HepG2 (cell line): ENCODE results near the gene SPAG7. TPM values are rescaled to one million over a fixed set of nuclear protein-coding genes. Genes with fewer than 3 reads are reported as not detected.

Experiments
- ATF1 ChIP-seq: IDR thresholded peaks from 2 replicates; pipeline ENCODE4 v1.6.1; 2016; ENCODE audit warnings: mild to moderate bottlenecking, control low read depth
- ATF6 ChIP-seq: sonication (generic); formaldehyde crosslinking; conservative IDR thresholded peaks from 2 replicates; pipeline ENCODE4 v1.4.0; 2020; ENCODE audit warnings: missing genetic modification reagents
- CENPT ChIP-seq: sonication (generic); formaldehyde crosslinking; IDR thresholded peaks from 2 replicates; pipeline ENCODE4 v1.8.0; 2022; ENCODE audit warnings: low read depth, mild to moderate bottlenecking, moderate library complexity, missing genetic modification reagents
- GATA4 ChIP-seq: sonication (generic); IDR thresholded peaks from 2 replicates; pipeline ENCODE4 v1.6.1; 2016; ENCODE audit warnings: antibody characterized with exemption, low read depth, borderline replicate concordance
- HOXD1 ChIP-seq: sonication (generic); formaldehyde crosslinking; IDR thresholded peaks from 2 replicates; pipeline ENCODE4 v1.5.0; 2020; ENCODE audit warnings: missing genetic modification reagents
- KDM5B ChIP-seq: sonication (generic); formaldehyde crosslinking; IDR thresholded peaks from 2 replicates; pipeline ENCODE4 v1.4.0; 2020; ENCODE audit warnings: missing genetic modification reagents, mild to moderate bottlenecking, borderline replicate concordance
- KLF12 ChIP-seq: sonication (generic); formaldehyde crosslinking; IDR thresholded peaks from 2 replicates; pipeline ENCODE4 v1.4.0; 2020; ENCODE audit warnings: missing genetic modification reagents, borderline replicate concordance
- MYC ChIP-seq: sonication (generic); formaldehyde crosslinking; IDR thresholded peaks from 2 replicates; pipeline ENCODE4 v1.9.0; 2021; ENCODE audit warnings: missing genetic modification reagents, borderline replicate concordance
- NFE2 ChIP-seq: sonication (generic); formaldehyde crosslinking; IDR thresholded peaks from 2 replicates; pipeline ENCODE4 v1.4.0; 2020; ENCODE audit warnings: missing genetic modification reagents
- NR2F2 ChIP-seq: IDR thresholded peaks from 2 replicates; pipeline ENCODE4 v1.6.1; 2012; ENCODE audit warnings: low read depth, inconsistent platforms, borderline replicate concordance
- PTBP1 ChIP-seq: fragments of 200-400 bp; formaldehyde crosslinking; IDR thresholded peaks from 2 replicates; pipeline ENCODE4 v1.6.1; 2018; ENCODE audit warnings: low read length, low read depth; ENCODE audit not compliant: poor library complexity, severe bottlenecking
- RFXAP ChIP-seq: sonication (generic); formaldehyde crosslinking; IDR thresholded peaks from 2 replicates; pipeline ENCODE4 v1.4.0; 2020; ENCODE audit warnings: missing genetic modification reagents, borderline replicate concordance
- SAP130 ChIP-seq: IDR thresholded peaks from 2 replicates; pipeline ENCODE4 v1.6.1; 2016; ENCODE audit warnings: low read depth
- TFDP2 ChIP-seq: sonication (generic); formaldehyde crosslinking; IDR thresholded peaks from 2 replicates; pipeline ENCODE4 v1.4.0; 2020; ENCODE audit warnings: missing genetic modification reagents
- THAP9 ChIP-seq: sonication (generic); formaldehyde crosslinking; IDR thresholded peaks from 2 replicates; pipeline ENCODE4; 2020; ENCODE audit warnings: missing genetic modification reagents, mild to moderate bottlenecking, borderline replicate concordance
- ZFP82 ChIP-seq: sonication (generic); formaldehyde crosslinking; IDR thresholded peaks from 2 replicates; pipeline ENCODE4 v1.5.1; 2020; ENCODE audit warnings: mild to moderate bottlenecking, missing genetic modification reagents, borderline replicate concordance
- ZNF17 ChIP-seq: sonication (generic); formaldehyde crosslinking; IDR thresholded peaks from 2 replicates; pipeline ENCODE4 v1.5.0; 2020; ENCODE audit warnings: mild to moderate bottlenecking, missing genetic modification reagents
- ZNF570 ChIP-seq: sonication (generic); formaldehyde crosslinking; IDR thresholded peaks from 2 replicates; pipeline ENCODE4 v1.4.0; 2020; ENCODE audit warnings: mild to moderate bottlenecking, missing genetic modification reagents, borderline replicate concordance
- ZNF580 ChIP-seq: IDR thresholded peaks from 2 replicates; pipeline ENCODE4 v1.6.1; 2016; ENCODE audit warnings: low read depth, borderline replicate concordance
- ZNF792 ChIP-seq: IDR thresholded peaks from 2 replicates; pipeline ENCODE4 v1.6.1; 2016
- ZSCAN21 ChIP-seq: sonication (generic); formaldehyde crosslinking; IDR thresholded peaks from 2 replicates; pipeline ENCODE4 v1.8.0; 2022; ENCODE audit warnings: mild to moderate bottlenecking, missing genetic modification reagents, moderate library complexity, borderline replicate concordance
- polyA plus RNA-seq, 8 experiments: library from polyadenylated mRNA; depleted of rRNA in 3 of 8; stranded (reverse) in 7 of 8; unstranded in 1 of 8; fragments of >200 nt; fragmentation: Illumina TruSeq in 4 of 8; extraction: Trizol in 4 of 8; gene quantifications; 2 replicates each; pipeline versions ENCODE4 v1.2.1 to v1.2.3, GENCODE V29; 2011 to 2016; ENCODE audit warnings: low read depth in 4 of 8, missing spikeins in 1 of 8, mixed read lengths in 1 of 8; ENCODE audit not compliant: insufficient read depth in 1 of 8
- total RNA-seq, 5 experiments: library from RNA; depleted of rRNA; stranded (reverse); fragments of >200 nt; fragmentation: Illumina TruSeq; extraction: Trizol; gene quantifications; 2 replicates each; pipeline ENCODE4 v1.2.3, GENCODE V29; 2016; ENCODE audit warnings: low read depth in 1 of 5
- TF ChIP-seq, protein P1 (sequence below): sonication (generic); formaldehyde crosslinking; IDR thresholded peaks from 2 replicates; pipeline ENCODE4 v1.9.0; 2021; ENCODE audit warnings: missing genetic modification reagents, mild to moderate bottlenecking, borderline replicate concordance

Gene SPAG7
- total and polyA plus RNA-seq, 2 of the 13 experiments (the other 11 are each of a cell fraction or from before 2014, with no cell fraction given), result 51.0 to 59.0 TPM

DNA sequence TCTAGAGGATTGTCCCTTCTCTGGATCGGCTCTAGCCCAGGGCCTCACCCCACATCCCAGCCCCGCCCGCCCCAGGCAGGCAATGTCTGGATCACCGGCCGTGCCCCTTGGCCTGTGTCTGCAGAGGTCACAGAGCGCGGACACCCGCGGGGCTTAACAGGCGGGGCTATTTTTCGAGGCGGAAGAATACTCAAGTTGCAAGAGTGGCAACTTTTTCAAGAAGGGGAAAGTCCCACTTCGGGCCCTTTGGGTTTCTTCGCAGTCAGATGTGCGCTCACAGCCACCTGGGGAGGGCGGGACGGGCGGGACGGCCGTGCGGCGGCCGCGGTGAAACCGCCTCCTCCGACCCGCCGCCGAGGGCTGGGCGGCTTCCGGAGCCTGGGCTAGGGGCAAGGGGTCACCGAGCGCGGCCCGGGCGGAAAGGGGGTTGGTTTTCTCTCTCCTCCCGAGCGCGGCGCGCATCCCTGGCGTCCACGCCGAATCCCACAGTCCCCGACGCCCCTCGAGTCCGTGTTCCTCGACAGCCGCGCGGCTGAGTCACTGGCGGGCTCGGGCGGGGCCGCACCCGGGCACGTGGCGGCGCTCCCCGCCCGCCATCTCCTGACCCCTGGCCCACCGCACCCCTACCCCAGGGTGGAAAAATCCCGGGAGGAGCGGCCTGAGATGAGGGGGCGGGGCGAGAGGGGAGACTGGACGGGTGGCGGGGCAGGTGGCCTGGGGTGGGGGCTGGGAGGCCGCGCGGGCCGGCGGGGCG lies 18.1 kb downstream of the SPAG7 start (continued):
- TF ChIP-seq ATF6 (CRISPR knock-in tag), result no peak
- 0 out of 2 replicates have a peak, but pooled peaks have one; percentile 52 for TF ChIP-seq ZFP82 (CRISPR knock-in tag)
- no peak; the same call in 1 of the 2 replicates for TF ChIP-seq CENPT (CRISPR knock-in tag)
- TF ChIP-seq, protein P1, sequence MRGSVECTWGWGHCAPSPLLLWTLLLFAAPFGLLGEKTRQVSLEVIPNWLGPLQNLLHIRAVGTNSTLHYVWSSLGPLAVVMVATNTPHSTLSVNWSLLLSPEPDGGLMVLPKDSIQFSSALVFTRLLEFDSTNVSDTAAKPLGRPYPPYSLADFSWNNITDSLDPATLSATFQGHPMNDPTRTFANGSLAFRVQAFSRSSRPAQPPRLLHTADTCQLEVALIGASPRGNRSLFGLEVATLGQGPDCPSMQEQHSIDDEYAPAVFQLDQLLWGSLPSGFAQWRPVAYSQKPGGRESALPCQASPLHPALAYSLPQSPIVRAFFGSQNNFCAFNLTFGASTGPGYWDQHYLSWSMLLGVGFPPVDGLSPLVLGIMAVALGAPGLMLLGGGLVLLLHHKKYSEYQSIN (CRISPR knock-in tag), result no peak
- no peak for TF ChIP-seq NFE2 (CRISPR knock-in tag)
- TF ChIP-seq KLF12, result peak; percentile 61; the same call in 1 of the 2 replicates
- TF ChIP-seq GATA4, result 0 out of 2 replicates have a peak, but pooled peaks have one; percentile 18
- no peak for TF ChIP-seq ZNF17 (CRISPR knock-in tag)
- peak; percentile 81; the same call in 1 of the 2 replicates for TF ChIP-seq KDM5B (CRISPR knock-in tag)
- TF ChIP-seq ZSCAN21 (CRISPR knock-in tag), result peak; percentile 71; the same call in 1 of the 2 replicates
- TF ChIP-seq ZNF580 (CRISPR knock-in tag), result no peak; the same call in 1 of the 2 replicates
- TF ChIP-seq ZNF570 (CRISPR knock-in tag), result no peak
- TF ChIP-seq HOXD1 (CRISPR knock-in tag), result peak; percentile 75
- no peak for TF ChIP-seq PTBP1
- TF ChIP-seq MYC (CRISPR knock-in tag), result peak; percentile 98
- peak; percentile 59 for TF ChIP-seq NR2F2
- TF ChIP-seq THAP9 (CRISPR knock-in tag), result no peak
- TF ChIP-seq TFDP2 (CRISPR knock-in tag), result peak; percentile 82
- TF ChIP-seq RFXAP, result no peak; the same call in 1 of the 2 replicates
- no peak for TF ChIP-seq ATF1 (CRISPR knock-in tag)
- no peak for TF ChIP-seq ZNF792 (CRISPR knock-in tag)
- TF ChIP-seq SAP130, result peak; percentile 53; the same call in 1 of the 2 replicates
